Measurements from ENCODE around the gene MAFG.

DNA sequence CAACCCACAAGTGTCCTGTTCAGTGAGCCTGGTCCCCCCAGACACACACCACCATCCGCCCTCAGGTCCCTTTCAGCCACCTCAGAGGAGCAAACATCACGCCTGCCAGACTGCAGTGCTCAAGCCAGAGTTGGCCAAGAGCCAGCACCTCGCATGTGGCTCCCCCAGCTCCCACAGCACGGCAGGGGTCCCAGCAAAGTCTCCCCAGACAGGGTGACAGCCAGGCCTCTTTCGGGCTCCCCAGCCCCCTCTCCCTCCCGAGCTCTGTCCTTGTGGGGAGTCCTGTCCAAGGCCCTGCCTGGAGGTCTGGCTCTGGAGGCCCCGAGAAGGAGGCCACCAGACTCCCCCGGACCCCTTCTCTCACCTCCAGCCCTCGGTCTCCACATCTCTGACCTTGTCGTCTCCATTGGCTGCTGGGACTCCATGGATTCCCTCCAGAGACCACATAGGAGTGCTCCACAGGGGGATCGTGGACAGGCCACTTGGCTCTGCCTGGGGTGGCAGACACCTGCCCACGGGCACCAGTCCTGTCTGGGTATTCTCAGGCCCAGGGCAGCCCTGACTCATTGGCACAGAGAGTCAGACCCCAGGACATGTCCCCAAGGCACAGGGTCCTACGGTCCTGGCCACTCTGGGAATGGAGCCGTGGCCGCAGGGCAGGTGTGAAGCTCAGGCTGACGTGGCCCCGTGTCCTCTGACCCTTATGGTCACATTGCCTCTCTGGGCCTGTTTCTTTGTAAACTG, 21.3 kb upstream of the MAFG start:
- no peak for TF ChIP-seq ZNF558 (tag by site-specific recombination; IDR thresholded peaks at IDR 0.05)
- no peak for TF ChIP-seq ZNF121 (tag by site-specific recombination; IDR thresholded peaks at IDR 0.05)
- TF ChIP-seq, protein P1, sequence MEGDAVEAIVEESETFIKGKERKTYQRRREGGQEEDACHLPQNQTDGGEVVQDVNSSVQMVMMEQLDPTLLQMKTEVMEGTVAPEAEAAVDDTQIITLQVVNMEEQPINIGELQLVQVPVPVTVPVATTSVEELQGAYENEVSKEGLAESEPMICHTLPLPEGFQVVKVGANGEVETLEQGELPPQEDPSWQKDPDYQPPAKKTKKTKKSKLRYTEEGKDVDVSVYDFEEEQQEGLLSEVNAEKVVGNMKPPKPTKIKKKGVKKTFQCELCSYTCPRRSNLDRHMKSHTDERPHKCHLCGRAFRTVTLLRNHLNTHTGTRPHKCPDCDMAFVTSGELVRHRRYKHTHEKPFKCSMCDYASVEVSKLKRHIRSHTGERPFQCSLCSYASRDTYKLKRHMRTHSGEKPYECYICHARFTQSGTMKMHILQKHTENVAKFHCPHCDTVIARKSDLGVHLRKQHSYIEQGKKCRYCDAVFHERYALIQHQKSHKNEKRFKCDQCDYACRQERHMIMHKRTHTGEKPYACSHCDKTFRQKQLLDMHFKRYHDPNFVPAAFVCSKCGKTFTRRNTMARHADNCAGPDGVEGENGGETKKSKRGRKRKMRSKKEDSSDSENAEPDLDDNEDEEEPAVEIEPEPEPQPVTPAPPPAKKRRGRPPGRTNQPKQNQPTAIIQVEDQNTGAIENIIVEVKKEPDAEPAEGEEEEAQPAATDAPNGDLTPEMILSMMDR (tag by site-specific recombination; IDR thresholded peaks at IDR 0.05), result no peak
- TF ChIP-seq, protein P2, sequence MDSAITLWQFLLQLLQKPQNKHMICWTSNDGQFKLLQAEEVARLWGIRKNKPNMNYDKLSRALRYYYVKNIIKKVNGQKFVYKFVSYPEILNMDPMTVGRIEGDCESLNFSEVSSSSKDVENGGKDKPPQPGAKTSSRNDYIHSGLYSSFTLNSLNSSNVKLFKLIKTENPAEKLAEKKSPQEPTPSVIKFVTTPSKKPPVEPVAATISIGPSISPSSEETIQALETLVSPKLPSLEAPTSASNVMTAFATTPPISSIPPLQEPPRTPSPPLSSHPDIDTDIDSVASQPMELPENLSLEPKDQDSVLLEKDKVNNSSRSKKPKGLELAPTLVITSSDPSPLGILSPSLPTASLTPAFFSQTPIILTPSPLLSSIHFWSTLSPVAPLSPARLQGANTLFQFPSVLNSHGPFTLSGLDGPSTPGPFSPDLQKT (IDR thresholded peaks at IDR 0.05; ENCODE audit: borderline replicate concordance, low read depth, low read length), result no peak
- TF ChIP-seq ZNF248 (tag by site-specific recombination; IDR thresholded peaks at IDR 0.05), result no peak
- TF ChIP-seq, protein P3, sequence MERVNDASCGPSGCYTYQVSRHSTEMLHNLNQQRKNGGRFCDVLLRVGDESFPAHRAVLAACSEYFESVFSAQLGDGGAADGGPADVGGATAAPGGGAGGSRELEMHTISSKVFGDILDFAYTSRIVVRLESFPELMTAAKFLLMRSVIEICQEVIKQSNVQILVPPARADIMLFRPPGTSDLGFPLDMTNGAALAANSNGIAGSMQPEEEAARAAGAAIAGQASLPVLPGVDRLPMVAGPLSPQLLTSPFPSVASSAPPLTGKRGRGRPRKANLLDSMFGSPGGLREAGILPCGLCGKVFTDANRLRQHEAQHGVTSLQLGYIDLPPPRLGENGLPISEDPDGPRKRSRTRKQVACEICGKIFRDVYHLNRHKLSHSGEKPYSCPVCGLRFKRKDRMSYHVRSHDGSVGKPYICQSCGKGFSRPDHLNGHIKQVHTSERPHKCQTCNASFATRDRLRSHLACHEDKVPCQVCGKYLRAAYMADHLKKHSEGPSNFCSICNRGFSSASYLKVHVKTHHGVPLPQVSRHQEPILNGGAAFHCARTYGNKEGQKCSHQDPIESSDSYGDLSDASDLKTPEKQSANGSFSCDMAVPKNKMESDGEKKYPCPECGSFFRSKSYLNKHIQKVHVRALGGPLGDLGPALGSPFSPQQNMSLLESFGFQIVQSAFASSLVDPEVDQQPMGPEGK (tag by site-specific recombination; IDR thresholded peaks at IDR 0.05), result no peak
- TF ChIP-seq ZSCAN23 (tag by site-specific recombination; IDR thresholded peaks at IDR 0.05), result no peak
- no peak for TF ChIP-seq REPIN1 (tag by site-specific recombination; IDR thresholded peaks at IDR 0.05; ENCODE audit: low read depth)
- TF ChIP-seq EGR2 (tag by site-specific recombination; IDR thresholded peaks at IDR 0.05; ENCODE audit: low read depth), result no peak
